PC-9 (cell line): ENCODE measurements around the gene GGTLC1. TPM values are rescaled to one million over a fixed set of nuclear protein-coding genes. Genes with fewer than 3 reads are reported as not detected.
A peak's percentile ranks its signal among the peaks of the same experiment; 100 is the strongest.

Source experiments
- BruUV-seq: library from RNA; stranded (reverse); fragments of 400-500 nt; replicated peaks from 2 replicates; lab custom pipeline; 2021; lab: Mats Ljungman, UMichigan
- CTCF ChIA-PET: fragments of 300-600 bp; sonication (Branson Sonifier 250); formaldehyde crosslinking; loops from one replicate; lab custom pipeline; 2022; ENCODE audit warnings: antibody characterized with exemption; lab: Charles Lee
- POLR2A ChIA-PET: fragments of 300-600 bp; sonication (Branson Sonifier 250); formaldehyde crosslinking; loops from one replicate; lab custom pipeline; 2022; ENCODE audit warnings: antibody characterized with exemption; ENCODE audit not compliant: unreplicated experiment; lab: Charles Lee
- DNase-seq, 2 experiments: peaks; one replicate each; pipeline versions ENCODE4 v3.0.0 to v3.0.0-alpha.2; 2015 to 2022; ENCODE audit warnings: mixed read lengths in 1 of 2
- H2AFZ ChIP-seq: fragments of 200-600 bp; sonication (generic); 2 replicates; pipeline ENCODE4 v1.8.1; 2017; ENCODE audit warnings: antibody characterized with exemption
- H3F3A ChIP-seq: fragments of 200-600 bp; sonication (generic); 2 replicates; pipeline ENCODE4 v1.8.1; 2017; ENCODE audit warnings: antibody characterized with exemption, mild to moderate bottlenecking, low read depth; ENCODE audit not compliant: insufficient read depth
- H3K27ac ChIP-seq: fragments of 200-600 bp; sonication (generic); 2 replicates; pipeline ENCODE4 v1.6.1; 2016; ENCODE audit warnings: mixed run types
- H3K27me3 ChIP-seq: fragments of 200-600 bp; sonication (generic); 2 replicates; pipeline ENCODE4 v1.6.1; 2016; ENCODE audit warnings: low read depth, mixed run types; ENCODE audit not compliant: insufficient read depth
- H3K36me3 ChIP-seq: fragments of 200-600 bp; sonication (generic); 2 replicates; pipeline ENCODE4 v1.6.1; 2016; ENCODE audit warnings: low read depth, mixed run types
- H3K4me1 ChIP-seq: fragments of 200-600 bp; sonication (generic); replicated peaks from 2 replicates; pipeline ENCODE4 v1.6.1; 2016; ENCODE audit warnings: mixed run types; ENCODE audit not compliant: insufficient read depth
- H3K4me2 ChIP-seq: fragments of 200-600 bp; sonication (generic); 2 replicates; pipeline ENCODE4 v1.6.1; 2017; ENCODE audit warnings: mixed run types
- H3K4me3 ChIP-seq: fragments of 200-600 bp; sonication (generic); 2 replicates; pipeline ENCODE4 v1.6.1; 2016; ENCODE audit warnings: mixed run types
- H3K79me2 ChIP-seq: fragments of 200-600 bp; sonication (generic); 2 replicates; pipeline ENCODE4 v1.6.1; 2017; ENCODE audit warnings: low read depth, mixed run types
- H3K9me2 ChIP-seq: fragments of 200-600 bp; sonication (generic); 2 replicates; pipeline ENCODE4 v1.8.1; 2017; ENCODE audit warnings: mild to moderate bottlenecking; ENCODE audit not compliant: insufficient read depth
- H3K9me3 ChIP-seq: fragments of 200-600 bp; sonication (generic); 2 replicates; pipeline ENCODE4 v1.8.1; 2016; ENCODE audit warnings: low read depth; ENCODE audit not compliant: insufficient read depth
- H4K20me1 ChIP-seq: fragments of 200-600 bp; sonication (generic); 2 replicates; pipeline ENCODE4 v1.8.1; 2017; ENCODE audit not compliant: insufficient read depth
- CTCF ChIP-seq: fragments of 200-600 bp; sonication (generic); conservative IDR thresholded peaks from 2 replicates; pipeline ENCODE4 v1.6.1; 2017; ENCODE audit warnings: mixed run types, antibody characterized with exemption, mild to moderate bottlenecking, moderate library complexity
- EZH2 ChIP-seq: fragments of 200-600 bp; sonication (generic); IDR thresholded peaks from 2 replicates; pipeline ENCODE4 v1.8.0; 2017; ENCODE audit warnings: antibody characterized with exemption, low read depth
- intact Hi-C: fragments of 100-400 bp; cut with micrococcal nuclease; formaldehyde crosslinking; loops from one replicate; pipeline ENCODE4 v1.10.0; 2022; ENCODE audit not compliant: unreplicated experiment
- total RNA-seq: library from RNA; stranded (reverse); gene quantifications from 2 replicates; pipeline ENCODE4 v1.2.3, GENCODE V29; 2021

GGTLC1 gene
- total RNA-seq, 1 experiment from 2014 or later, result 0.63 TPM

- TF ChIP-seq EZH2 (no peak), CTCF (peak; percentile 92)
- no peaks in the 10 kb centered on the region for H3K4me1 ChIP-seq
- intact Hi-C loops, result loop anchor here (1.0 to 5.0 kb wide), 6 partner anchors 49 to 1055 kb away; partner anchors contain the start of gene APMAP
- POLR2A ChIA-PET, result no interaction called here
- peak; percentile 60 to 75 for DNase-seq
- no peaks in the 10 kb centered on the region for H3F3A ChIP-seq
- no peaks in the 10 kb centered on the region for H3K9me2 ChIP-seq
- no peaks in the 10 kb centered on the region for H3K36me3 ChIP-seq
- H3K4me3 ChIP-seq, result no peak overlapping the region
- no peak overlapping the region for H2AFZ ChIP-seq
- no peaks in the 10 kb centered on the region for H3K27me3 ChIP-seq
- no TSS peak for BruUV-seq
- H3K9me3 ChIP-seq, result no peaks in the 10 kb centered on the region
- no peak overlapping the region for H3K27ac ChIP-seq
- H4K20me1 ChIP-seq, result no peaks in the 10 kb centered on the region
- CTCF ChIA-PET, result interaction anchor here (0.6 to 1.2 kb wide), 4 partner anchors 59 to 977 kb away, joined by 3 to 4 read pairs (median 3); no protein-coding TSS in a partner anchor
- H3K79me2 ChIP-seq, result no peaks in the 10 kb centered on the region
- no peak overlapping the region for H3K4me2 ChIP-seq
Observed at GRCh38 chr20:23937303-23938117, 51.1 kb downstream of the GGTLC1 start.

Other genes with a start within 250 kb of the GGTLC1 start
- 0.76 TPM in 1 of 2 replicates, not detected in the other for gene CST1, start 237.8 kb downstream of the GGTLC1 start, total RNA-seq
- not detected in 2 replicates for gene CST2, start 162.1 kb downstream of the GGTLC1 start, total RNA-seq
- gene CST5, start 109.0 kb downstream of the GGTLC1 start, total RNA-seq, result 0.93 and 2.2 TPM in 2 replicates